MV-4-11 (cell line): ENCODE results near the gene BTD.

Source experiments
- DNase-seq: peaks from one replicate; lab custom pipeline; 2025; lab: John Stamatoyannopoulos, UW

Gene BTD

GRCh38 chr3:15667484-15667883 lies 65.9 kb downstream of the BTD start:
- DNase-seq: no peak

- DNase-seq: no peak
These were observed 72.0 kb downstream of the BTD start for GRCh38 chr3:15673536-15673935.

- no peak for DNase-seq
These were observed 74.7 kb downstream of the BTD start for GRCh38 chr3:15676259-15676658.

GRCh38 chr3:15679306-15679705 lies 77.8 kb downstream of the BTD start:
- DNase-seq: no peak

- DNase-seq: no peak
These were observed 80.1 kb downstream of the BTD start for GRCh38 chr3:15681668-15682067.

- DNase-seq: peak; percentile 62
These were observed 81.1 kb downstream of the BTD start for GRCh38 chr3:15682561-15683185.

- DNase-seq: peak; percentile 33
These were observed 81.7 kb downstream of the BTD start for GRCh38 chr3:15683253-15683652.

- DNase-seq: peak; percentile 25
These were observed 84.4 kb downstream of the BTD start for GRCh38 chr3:15685927-15686326.

GRCh38 chr3:15690230-15690629 lies 88.7 kb downstream of the BTD start:
- no peak for DNase-seq

GRCh38 chr3:15690748-15691147 lies 89.2 kb downstream of the BTD start:
- no peak for DNase-seq

- DNase-seq: no peak
These were observed 91.8 kb downstream of the BTD start for GRCh38 chr3:15693355-15693754.

GRCh38 chr3:15694628-15695027 lies 93.1 kb downstream of the BTD start:
- no peak for DNase-seq
